ENCODE measurements around the gene FGGY.

The FGGY gene

GRCh38 chr1:59427784-59428183 lies 130.9 kb downstream of the FGGY start:
- no peak for TF ChIP-seq CTCF (conservative IDR thresholded peaks at IDR 0.05)
- H3K27ac ChIP-seq: peak overlapping the region; percentile 46; the same call in 1 of the 2 replicates

- no peak for TF ChIP-seq CTCF (conservative IDR thresholded peaks at IDR 0.05)
- H3K27ac ChIP-seq: no peak overlapping the region
These were observed 131.9 kb downstream of the FGGY start for GRCh38 chr1:59428828-59429227.

- TF ChIP-seq CTCF (conservative IDR thresholded peaks at IDR 0.05): no peak
These were observed 132.8 kb downstream of the FGGY start for GRCh38 chr1:59429656-59430055.

GRCh38 chr1:59431566-59432294 lies 134.8 kb downstream of the FGGY start:
- H3K27ac ChIP-seq: no peak overlapping the region

More at GRCh38 chr1:59429656-59430055, 132.8 kb downstream of the FGGY start:
- H3K27ac ChIP-seq: no peak overlapping the region

GRCh38 chr1:59432531-59433439 lies 135.9 kb downstream of the FGGY start:
- no peak overlapping the region for H3K27ac ChIP-seq
- no peak for TF ChIP-seq CTCF (conservative IDR thresholded peaks at IDR 0.05)

More at GRCh38 chr1:59431566-59432294, 134.8 kb downstream of the FGGY start:
- no peak for TF ChIP-seq CTCF (conservative IDR thresholded peaks at IDR 0.05)

- no peak for TF ChIP-seq CTCF (conservative IDR thresholded peaks at IDR 0.05)
- H3K27ac ChIP-seq: no peak overlapping the region
These were observed 136.5 kb downstream of the FGGY start for GRCh38 chr1:59433440-59433813.

- TF ChIP-seq CTCF (conservative IDR thresholded peaks at IDR 0.05): no peak
- no peak overlapping the region for H3K27ac ChIP-seq
These were observed 137.4 kb downstream of the FGGY start for GRCh38 chr1:59434336-59434735.

Measured in VCaP (cell line).